ENCODE data around the gene STK11IP. TPM values are rescaled to one million over a fixed set of nuclear protein-coding genes. Genes with fewer than 3 reads are reported as not detected.
A peak's percentile ranks its signal among the peaks of the same experiment; 100 is the strongest.

Gene STK11IP
- total and polyA plus RNA-seq, 2 of the 4 experiments (the other 2 are of a cell fraction), result 14.5 to 19.7 TPM

- ChIA-PET CTCF (interaction anchor here (1.0 kb wide), 1 partner anchor 136 kb away, joined by 3 read pairs; no protein-coding TSS in a partner anchor), POLR2A (ENCODE audit: unreplicated experiment) (no interaction called here)
- in situ Hi-C loops (cut with MboI; ENCODE audit: low sequenced_read_pairs) (no loop called here), dilution Hi-C loops (cut with HindIII; ENCODE audit: low sequenced_read_pairs, unreplicated experiment) (no loop called here), intact Hi-C loops (cut with micrococcal nuclease) (loop anchor here (5.0 kb wide), 1 partner anchor 1928 kb away; the partner anchor contains the start of gene EPHA4)
- Histone ChIP-seq H2BK15ac (ENCODE audit: low read depth, low read length) (no peak overlapping the region), H4K20me1 (ENCODE audit: insufficient read depth, low read length) (no peaks in the 10 kb centered on the region), H3K27ac (ENCODE audit: insufficient read depth, low read length) (no peak overlapping the region), H2BK120ac (ENCODE audit: low read depth, low read length) (no peak overlapping the region), H4K8ac (ENCODE audit: low read depth in 2 of 2, low read length in 2 of 2) (no peak overlapping the region), H2AK9ac (replicated peaks; ENCODE audit: low read depth, low read length, poor library complexity) (peak overlapping the region; percentile 82), H3K23ac (ENCODE audit: low read depth, low read length) (no peak overlapping the region), H3K18ac (ENCODE audit: low read depth, low read length) (no peak overlapping the region), H4K5ac (ENCODE audit: low read depth, low read length) (no peak overlapping the region), H3K36me3 (ENCODE audit: control insufficient read depth, insufficient read depth, low read length) (no peaks in the 10 kb centered on the region; the same call in 1 of the 2 replicates), H3K56ac (ENCODE audit: extremely low read depth, insufficient read depth, low read length) (no peak overlapping the region), H4K91ac (ENCODE audit: insufficient read depth, low read depth, low read length) (no peak overlapping the region), H2BK5ac (ENCODE audit: low read depth, low read length, poor library complexity, severe bottlenecking) (no peak overlapping the region), H2AFZ (replicated peaks; ENCODE audit: low read length, poor library complexity) (peak overlapping the region; percentile 48), H3K79me1 (ENCODE audit: low read depth in 1 of 2, low read length in 2 of 2) (no peaks in the 10 kb centered on the region), H3K4me3 (ENCODE audit: insufficient read depth, low read depth, low read length) (no peak overlapping the region), H3K9ac (ENCODE audit: low read depth, low read length) (no peak overlapping the region), H2AK5ac (ENCODE audit: low read depth, low read length) (0 out of 2 replicates have a peak overlapping the region, but pooled peaks have one; percentile 3), H3K9me3 (ENCODE audit: control insufficient read depth, insufficient read depth, low read length) (no peaks in the 10 kb centered on the region), H3K4me1 (ENCODE audit: control insufficient read depth, insufficient read depth, low read length) (peaks cover 12% of the 10 kb centered on the region), H3K4me2 (ENCODE audit: low read depth, low read length) (no peak overlapping the region), H2BK20ac (ENCODE audit: low read depth, low read length) (no peak overlapping the region), H3K4ac (ENCODE audit: low read depth, low read length) (no peak overlapping the region), H3K27me3 (ENCODE audit: control insufficient read depth, insufficient read depth, low read length) (no peaks in the 10 kb centered on the region), H3K14ac (replicated peaks; ENCODE audit: low read depth, low read length) (no peak overlapping the region), H3K9me1 (ENCODE audit: insufficient read depth, low read length) (peaks cover 11% of the 10 kb centered on the region)
- no peak for DNase-seq
- ATAC-seq (ENCODE audit: low read depth), result no peak
- no TSS peak for BruUV-seq (replicated peaks)
- WGBS, 2 experiments (ENCODE audit: extremely low coverage in 2 of 2, insufficient read length in 1 of 2), result 87% methylated on average over 3 of the region's 14 CpGs; no CpG with 5 or more reads in 1 of the 2 experiments
- no peak for TF ChIP-seq POLR2A (IDR thresholded peaks at IDR 0.05; ENCODE audit: low read depth, low read length)
Measured at GRCh38 chr2:219643788-219644398, 46.2 kb downstream of the STK11IP start.

All from IMR-90 (cell line).